ENCODE data around the gene HIGD1A. TPM values are rescaled to one million over a fixed set of nuclear protein-coding genes. Genes with fewer than 3 reads are reported as not detected.
A peak's percentile ranks its signal among the peaks of the same experiment; 100 is the strongest.

HIGD1A gene
- total RNA-seq, 2 donors from 2014 or later = 163 to 169 TPM

GRCh38 chr3:42750834-42751233, 53.5 kb downstream of the HIGD1A start:
- TF ChIP-seq CTCF (IDR thresholded peaks at IDR 0.05) = no peak
- DNase-seq (ENCODE audit: low spot score) = no peak

GRCh38 chr3:42749753-42750231, 54.5 kb downstream of the HIGD1A start:
- Histone ChIP-seq H3K27me3 (replicated peaks; ENCODE audit: insufficient read depth) (no peaks in the 10 kb centered on the region), H3K9me3 (no peaks in the 10 kb centered on the region), H3K4me1 (ENCODE audit: control insufficient read depth in 1 of 2, low read depth in 2 of 2) (peaks cover 21 to 64% of the 10 kb centered on the region in 2 donors), H3K36me3 (no peaks in the 10 kb centered on the region), H3K27ac (peak overlapping the region; percentile 52 to 88), H3K4me3 (no peak overlapping the region)
- DNase-seq (ENCODE audit: low spot score) = no peak
- peak; percentile 48 for TF ChIP-seq CTCF (IDR thresholded peaks at IDR 0.05)
- ATAC-seq (ENCODE audit: insufficient number of reproducible peaks, low FRiP score, low read depth) = no peak

More at GRCh38 chr3:42750834-42751233, 53.5 kb downstream of the HIGD1A start:
- Histone ChIP-seq H3K27me3 (replicated peaks; ENCODE audit: insufficient read depth) (no peaks in the 10 kb centered on the region), H3K36me3 (no peaks in the 10 kb centered on the region), H3K27ac (no peak overlapping the region), H3K4me1 (ENCODE audit: control insufficient read depth in 1 of 2, low read depth in 2 of 2) (peaks cover 16 to 54% of the 10 kb centered on the region in 2 donors), H3K4me3 (no peak overlapping the region), H3K9me3 (no peaks in the 10 kb centered on the region)
- ATAC-seq (ENCODE audit: insufficient number of reproducible peaks, low FRiP score, low read depth) = no peak

GRCh38 chr3:42749025-42749752, 55.1 kb downstream of the HIGD1A start:
- Histone ChIP-seq H3K4me1 (ENCODE audit: control insufficient read depth in 1 of 2, low read depth in 2 of 2) (peaks cover 21 to 70% of the 10 kb centered on the region in 2 donors), H3K36me3 (no peaks in the 10 kb centered on the region), H3K27ac (peak overlapping the region; percentile 52 to 88), H3K9me3 (no peaks in the 10 kb centered on the region), H3K4me3 (no peak overlapping the region), H3K27me3 (replicated peaks; ENCODE audit: insufficient read depth) (no peaks in the 10 kb centered on the region)
- DNase-seq (ENCODE audit: low spot score) (no peak), ATAC-seq (ENCODE audit: insufficient number of reproducible peaks, low FRiP score, low read depth) (no peak)
- no peak for TF ChIP-seq CTCF (IDR thresholded peaks at IDR 0.05)

- Histone ChIP-seq H3K27ac (peak overlapping the region; percentile 88 to 95), H3K36me3 (no peaks in the 10 kb centered on the region), H3K9me3 (no peaks in the 10 kb centered on the region), H3K27me3 (replicated peaks; ENCODE audit: insufficient read depth) (no peaks in the 10 kb centered on the region), H3K4me1 (ENCODE audit: control insufficient read depth in 1 of 2, low read depth in 2 of 2) (peaks cover 21 to 70% of the 10 kb centered on the region in 2 donors), H3K4me3 (no peak overlapping the region)
- no peak for TF ChIP-seq CTCF (IDR thresholded peaks at IDR 0.05)
- DNase-seq (ENCODE audit: low spot score) (no peak), ATAC-seq (ENCODE audit: insufficient number of reproducible peaks, low FRiP score, low read depth) (no peak)
Measured at GRCh38 chr3:42747581-42747980, 56.7 kb downstream of the HIGD1A start.

- peak; percentile 61 for ATAC-seq (ENCODE audit: insufficient number of reproducible peaks, low FRiP score, low read depth)
- Histone ChIP-seq H3K27me3 (replicated peaks; ENCODE audit: insufficient read depth) (no peaks in the 10 kb centered on the region), H3K36me3 (no peaks in the 10 kb centered on the region), H3K4me3 (peak overlapping the region; percentile 17), H3K4me1 (ENCODE audit: control insufficient read depth in 1 of 2, low read depth in 2 of 2) (peaks cover 21 to 71% of the 10 kb centered on the region in 2 donors), H3K27ac (peak overlapping the region; percentile 88 to 95), H3K9me3 (no peaks in the 10 kb centered on the region)
- no peak for DNase-seq (ENCODE audit: low spot score)
- TF ChIP-seq CTCF (IDR thresholded peaks at IDR 0.05) = no peak
Measured at GRCh38 chr3:42746455-42747450, 57.5 kb downstream of the HIGD1A start.
